Body of pancreas (tissue), 4 donors: ENCODE results near the gene CCNI2. TPM values are rescaled to one million over a fixed set of nuclear protein-coding genes. Genes with fewer than 3 reads are reported as not detected.

Experiments used
- ATAC-seq: fragments of 150-250 bp; one replicate; pipeline ENCODE4 v1.9.1; 2016
- DNase-seq, 4 donors: peaks; one replicate each; pipeline ENCODE4 v3.0.0-alpha.2; 2019
- H3K27ac ChIP-seq, 4 donors: fragments of 200-600 bp; sonication (generic); 1 replicate in 3 of 4; 2 replicates in 1 of 4; pipeline versions ENCODE4 v1.5.1 to v1.6.1; 2016 to 2019; ENCODE audit warnings: mild to moderate bottlenecking in 1 of 4, mixed read lengths in 1 of 4, moderate library complexity in 1 of 4
- H3K27me3 ChIP-seq, 2 donors: fragments of 200-600 bp; sonication (generic); one replicate each; pipeline ENCODE4 v1.6.0; 2016; ENCODE audit warnings: mild to moderate bottlenecking in 1 of 2
- H3K36me3 ChIP-seq, 2 donors: fragments of 200-600 bp; sonication (generic); replicated peaks in 1 of 2; 2 replicates each; pipeline ENCODE4 v1.5.1; 2016; ENCODE audit warnings: low read depth in 2 of 2; ENCODE audit not compliant: insufficient read depth in 1 of 2
- H3K4me1 ChIP-seq: fragments of 200-600 bp; sonication (generic); one replicate; pipeline ENCODE4 v1.6.0; 2016
- H3K4me3 ChIP-seq, 2 donors: fragments of 200-600 bp; sonication (generic); 1 replicate in 1 of 2; 2 replicates in 1 of 2; pipeline ENCODE4 v1.5.1; 2016 to 2019
- H3K9me3 ChIP-seq, 3 donors: fragments of 200-600 bp; sonication (generic); 1 replicate in 2 of 3; 2 replicates in 1 of 3; pipeline ENCODE4 v1.5.1; 2016
- POLR2A ChIP-seq, 3 donors: fragments of 450-650 bp; IDR thresholded peaks; one replicate each; pipeline ENCODE4 v1.6.1; 2016; ENCODE audit warnings: antibody characterized with exemption in 3 of 3, mild to moderate bottlenecking in 2 of 3
- WGBS, 2 donors: methylation state at CpG; one replicate each; pipeline ENCODE4 v1.1.5; 2017; 5-methylcytosine and 5-hydroxymethylcytosine counted together
- intact Hi-C: fragments of 100-400 bp; cut with DNase I; formaldehyde crosslinking; loops from one replicate; pipeline ENCODE4 v1.15.1; 2023
- total RNA-seq, 2 donors: library from RNA; depleted of rRNA; stranded (reverse); fragments of >200 nt; gene quantifications; one replicate each; pipeline ENCODE4 v1.1.0, GENCODE V29; 2016
- TF ChIP-seq, protein P1 (sequence below), 7 experiments: fragments of 450-650 bp in 4 of 7; fragments of 200-600 bp in 3 of 7; sonication (generic) in 3 of 7; IDR thresholded peaks; one replicate each; pipeline ENCODE4 v1.5.1; 2016 to 2019; ENCODE audit warnings: antibody characterized with exemption in 7 of 7

Gene CCNI2
- total RNA-seq, 2 donors from 2014 or later: 0.99 to 1.6 TPM

DNA sequence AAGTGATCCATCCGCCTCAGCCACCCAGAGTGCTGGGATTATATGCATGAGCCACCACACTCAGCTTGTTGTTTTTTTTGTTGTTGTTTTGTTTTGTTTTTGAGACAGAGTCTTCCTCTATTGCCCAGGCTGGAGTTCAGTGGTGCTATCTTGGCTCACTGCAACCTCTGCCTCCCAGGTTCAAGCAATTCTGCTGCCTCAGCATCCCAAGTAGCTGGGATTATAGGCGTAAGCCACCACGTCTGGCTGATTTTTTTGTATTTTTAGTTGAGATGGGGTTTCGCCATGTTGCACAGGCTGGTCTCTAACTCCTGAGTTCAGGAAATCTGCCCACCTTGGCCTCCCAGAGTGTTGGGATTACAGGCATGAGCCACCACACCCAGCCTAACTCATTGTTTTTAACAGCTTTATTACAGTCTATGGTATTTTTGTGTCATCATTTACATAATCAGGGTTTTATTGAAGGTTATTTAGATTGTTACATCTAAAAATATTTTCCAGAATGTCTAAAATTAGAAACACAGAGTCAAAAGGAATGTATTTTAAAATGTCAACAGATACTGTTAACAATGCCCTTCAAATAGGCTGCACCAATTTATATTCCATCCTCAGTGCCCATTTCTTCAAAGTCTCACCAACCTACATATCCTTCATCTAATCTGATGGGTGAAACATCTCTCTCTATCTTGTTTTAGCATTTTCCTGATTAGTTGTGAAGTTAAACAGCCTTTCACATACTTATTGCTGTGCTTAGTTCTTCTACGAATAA lies 28.5 kb upstream of the CCNI2 start:
- Histone ChIP-seq H3K27me3 (no peaks in the 10 kb centered on the region), H3K9me3 (no peaks in the 10 kb centered on the region), H3K4me1 (no peaks in the 10 kb centered on the region), H3K4me3 (no peak overlapping the region), H3K27ac (no peak overlapping the region), H3K36me3 (no peaks in the 10 kb centered on the region)
- no peak for TF ChIP-seq POLR2A (IDR thresholded peaks at IDR 0.05)
- TF ChIP-seq, protein P1, sequence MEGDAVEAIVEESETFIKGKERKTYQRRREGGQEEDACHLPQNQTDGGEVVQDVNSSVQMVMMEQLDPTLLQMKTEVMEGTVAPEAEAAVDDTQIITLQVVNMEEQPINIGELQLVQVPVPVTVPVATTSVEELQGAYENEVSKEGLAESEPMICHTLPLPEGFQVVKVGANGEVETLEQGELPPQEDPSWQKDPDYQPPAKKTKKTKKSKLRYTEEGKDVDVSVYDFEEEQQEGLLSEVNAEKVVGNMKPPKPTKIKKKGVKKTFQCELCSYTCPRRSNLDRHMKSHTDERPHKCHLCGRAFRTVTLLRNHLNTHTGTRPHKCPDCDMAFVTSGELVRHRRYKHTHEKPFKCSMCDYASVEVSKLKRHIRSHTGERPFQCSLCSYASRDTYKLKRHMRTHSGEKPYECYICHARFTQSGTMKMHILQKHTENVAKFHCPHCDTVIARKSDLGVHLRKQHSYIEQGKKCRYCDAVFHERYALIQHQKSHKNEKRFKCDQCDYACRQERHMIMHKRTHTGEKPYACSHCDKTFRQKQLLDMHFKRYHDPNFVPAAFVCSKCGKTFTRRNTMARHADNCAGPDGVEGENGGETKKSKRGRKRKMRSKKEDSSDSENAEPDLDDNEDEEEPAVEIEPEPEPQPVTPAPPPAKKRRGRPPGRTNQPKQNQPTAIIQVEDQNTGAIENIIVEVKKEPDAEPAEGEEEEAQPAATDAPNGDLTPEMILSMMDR (IDR thresholded peaks at IDR 0.05): no peak
- ATAC-seq (no peak), DNase-seq (no peak)
- 90 to 95% methylated on average over 5 of the region's 5 CpGs for WGBS, 2 donors
- intact Hi-C loops: no loop called here

DNA sequence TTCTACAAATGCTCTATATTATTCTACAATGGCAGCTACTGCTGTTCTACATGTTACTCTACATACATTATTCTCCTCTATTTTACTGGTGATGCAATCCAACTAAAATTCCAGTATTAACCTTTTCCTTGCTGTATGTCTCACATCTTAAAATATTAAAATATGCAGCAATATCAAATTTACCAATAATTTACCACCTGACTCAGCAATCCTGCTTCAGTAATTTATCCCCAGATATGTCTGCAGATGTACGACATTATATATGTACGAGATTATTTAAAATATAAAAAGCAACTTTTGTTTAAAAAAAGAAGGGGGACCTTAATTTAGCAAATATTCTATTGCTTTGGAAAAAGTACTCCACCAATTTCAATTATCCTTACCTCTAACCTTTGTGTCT lies 21.5 kb upstream of the CCNI2 start:
- intact Hi-C loops: no loop called here
- WGBS, 2 donors: 91 to 93% methylated on average over 2 of the region's 2 CpGs
- DNase-seq: no peak
- ATAC-seq: no peak
- Histone ChIP-seq H3K36me3 (no peaks in the 10 kb centered on the region), H3K9me3 (no peaks in the 10 kb centered on the region), H3K4me3 (no peak overlapping the region), H3K27me3 (no peaks in the 10 kb centered on the region), H3K4me1 (no peaks in the 10 kb centered on the region), H3K27ac (no peak overlapping the region)
- TF ChIP-seq, protein P1 (IDR thresholded peaks at IDR 0.05): no peak
- TF ChIP-seq POLR2A (IDR thresholded peaks at IDR 0.05): no peak

DNA sequence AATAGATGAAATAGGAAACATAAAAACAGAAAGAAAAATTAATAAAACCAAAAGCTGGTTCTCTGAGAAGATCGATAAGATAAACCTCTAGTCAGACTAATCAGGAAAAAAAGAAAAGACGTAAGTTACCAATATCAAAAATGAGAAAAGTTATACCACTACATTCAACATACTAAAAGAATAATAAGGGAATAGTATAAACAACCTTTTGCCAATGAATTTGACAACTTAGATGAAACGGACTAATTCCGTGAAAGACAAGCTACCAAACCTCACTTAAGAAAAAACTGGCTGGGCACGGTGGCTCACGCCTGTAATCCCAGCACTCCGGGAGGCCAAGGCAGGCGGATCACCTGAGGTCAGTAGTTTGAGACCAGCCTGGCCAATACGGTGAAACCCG lies 17.3 kb upstream of the CCNI2 start:
- no peak overlapping the region for H3K27ac ChIP-seq
- H3K4me1 ChIP-seq: no peaks in the 10 kb centered on the region
- H3K27me3 ChIP-seq: no peaks in the 10 kb centered on the region
- H3K4me3 ChIP-seq: no peak overlapping the region
- H3K9me3 ChIP-seq: no peaks in the 10 kb centered on the region
- TF ChIP-seq POLR2A (IDR thresholded peaks at IDR 0.05): no peak
- TF ChIP-seq, protein P1 (IDR thresholded peaks at IDR 0.05): no peak
- H3K36me3 ChIP-seq: no peaks in the 10 kb centered on the region
- DNase-seq: no peak
- intact Hi-C loops: no loop called here
- ATAC-seq: no peak
- 89 to 91% methylated on average over 10 of the region's 10 CpGs for WGBS, 2 donors

DNA sequence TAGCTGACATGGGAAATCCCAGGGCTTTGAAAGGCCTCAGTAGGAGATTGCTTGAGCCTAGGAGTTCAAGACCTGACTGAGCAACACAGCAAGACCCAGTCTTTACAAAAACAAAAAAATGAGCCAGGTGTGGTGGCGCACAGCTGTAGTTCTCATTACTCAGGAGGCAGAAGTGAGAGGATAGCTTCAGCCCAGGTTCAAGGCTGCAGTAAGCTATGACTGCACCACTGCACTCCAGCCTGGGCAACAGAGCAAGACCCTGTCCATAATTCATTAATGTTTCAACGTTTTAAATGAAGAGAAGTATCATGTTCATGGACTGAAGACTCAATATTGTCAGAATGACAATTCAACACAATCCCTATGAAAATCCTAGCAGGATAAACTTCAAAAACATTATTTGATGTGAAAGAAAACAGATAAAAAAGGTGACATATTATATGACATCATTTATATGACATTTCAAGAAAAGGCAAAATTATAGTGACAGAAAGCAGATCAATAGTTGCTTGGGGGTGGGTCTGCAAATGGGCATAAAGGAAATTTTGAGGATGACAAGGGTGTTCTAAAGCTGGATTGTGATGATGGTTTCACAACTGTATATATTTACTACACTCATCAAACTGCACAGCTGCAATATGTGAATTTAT lies 13.6 kb upstream of the CCNI2 start:
- Histone ChIP-seq H3K27ac (no peak overlapping the region), H3K36me3 (no peaks in the 10 kb centered on the region), H3K27me3 (no peaks in the 10 kb centered on the region), H3K4me1 (peaks cover 13% of the 10 kb centered on the region), H3K9me3 (no peaks in the 10 kb centered on the region), H3K4me3 (no peak overlapping the region)
- ATAC-seq (no peak), DNase-seq (no peak)
- 75 to 77% methylated on average over 2 of the region's 2 CpGs for WGBS, 2 donors
- TF ChIP-seq POLR2A (IDR thresholded peaks at IDR 0.05): no peak
- TF ChIP-seq, protein P1 (IDR thresholded peaks at IDR 0.05): no peak
- intact Hi-C loops: no loop called here
